WTC11 (cell line): Measurements from ENCODE around the gene USP8.

Experiments
- MXD4 ChIP-seq: fragments of 250-450 bp; sonication (Bioruptor Pico); IDR thresholded peaks from 2 replicates; pipeline ENCODE4 v1.8.0; 2021; ENCODE audit warnings: mild to moderate bottlenecking, moderate library complexity, borderline replicate concordance
- TF ChIP-seq, protein P1 (sequence below): sonication (generic); formaldehyde crosslinking; IDR thresholded peaks from 2 replicates; pipeline ENCODE4 v1.8.0; 2023; ENCODE audit warnings: mild to moderate bottlenecking, missing genetic modification reagents
- TF ChIP-seq, protein P2 (sequence below): fragments of 200-600 bp; IDR thresholded peaks from 2 replicates; pipeline ENCODE4 v1.8.0; 2022; ENCODE audit warnings: antibody characterized with exemption
- TF ChIP-seq, protein P3 (sequence below): sonication (generic); formaldehyde crosslinking; IDR thresholded peaks from 2 replicates; pipeline ENCODE4 v1.8.0; 2022; ENCODE audit warnings: mild to moderate bottlenecking, missing genetic modification reagents

DNA sequence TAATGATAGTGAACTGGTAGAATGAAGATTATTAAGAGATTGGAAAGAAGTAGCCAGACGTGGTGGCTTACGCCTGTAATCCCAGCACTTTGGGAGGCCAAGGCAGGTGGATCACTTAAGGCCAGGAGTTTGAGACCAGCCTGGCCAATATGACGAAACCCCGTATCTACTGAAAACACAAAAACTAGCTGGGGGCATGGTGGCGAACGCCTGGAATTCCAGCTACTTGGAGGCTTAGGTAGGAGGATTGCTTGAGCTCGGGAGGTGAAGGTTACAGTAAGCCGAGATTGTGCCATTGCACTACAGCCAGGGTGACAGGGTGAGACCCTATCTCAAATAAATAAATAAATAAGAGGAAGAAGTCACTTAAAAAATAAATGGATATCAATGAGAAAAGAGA, 14.0 kb downstream of the USP8 start:
- TF ChIP-seq, protein P1, sequence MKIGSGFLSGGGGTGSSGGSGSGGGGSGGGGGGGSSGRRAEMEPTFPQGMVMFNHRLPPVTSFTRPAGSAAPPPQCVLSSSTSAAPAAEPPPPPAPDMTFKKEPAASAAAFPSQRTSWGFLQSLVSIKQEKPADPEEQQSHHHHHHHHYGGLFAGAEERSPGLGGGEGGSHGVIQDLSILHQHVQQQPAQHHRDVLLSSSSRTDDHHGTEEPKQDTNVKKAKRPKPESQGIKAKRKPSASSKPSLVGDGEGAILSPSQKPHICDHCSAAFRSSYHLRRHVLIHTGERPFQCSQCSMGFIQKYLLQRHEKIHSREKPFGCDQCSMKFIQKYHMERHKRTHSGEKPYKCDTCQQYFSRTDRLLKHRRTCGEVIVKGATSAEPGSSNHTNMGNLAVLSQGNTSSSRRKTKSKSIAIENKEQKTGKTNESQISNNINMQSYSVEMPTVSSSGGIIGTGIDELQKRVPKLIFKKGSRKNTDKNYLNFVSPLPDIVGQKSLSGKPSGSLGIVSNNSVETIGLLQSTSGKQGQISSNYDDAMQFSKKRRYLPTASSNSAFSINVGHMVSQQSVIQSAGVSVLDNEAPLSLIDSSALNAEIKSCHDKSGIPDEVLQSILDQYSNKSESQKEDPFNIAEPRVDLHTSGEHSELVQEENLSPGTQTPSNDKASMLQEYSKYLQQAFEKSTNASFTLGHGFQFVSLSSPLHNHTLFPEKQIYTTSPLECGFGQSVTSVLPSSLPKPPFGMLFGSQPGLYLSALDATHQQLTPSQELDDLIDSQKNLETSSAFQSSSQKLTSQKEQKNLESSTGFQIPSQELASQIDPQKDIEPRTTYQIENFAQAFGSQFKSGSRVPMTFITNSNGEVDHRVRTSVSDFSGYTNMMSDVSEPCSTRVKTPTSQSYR (CRISPR knock-in tag), result no peak
- TF ChIP-seq, protein P2, sequence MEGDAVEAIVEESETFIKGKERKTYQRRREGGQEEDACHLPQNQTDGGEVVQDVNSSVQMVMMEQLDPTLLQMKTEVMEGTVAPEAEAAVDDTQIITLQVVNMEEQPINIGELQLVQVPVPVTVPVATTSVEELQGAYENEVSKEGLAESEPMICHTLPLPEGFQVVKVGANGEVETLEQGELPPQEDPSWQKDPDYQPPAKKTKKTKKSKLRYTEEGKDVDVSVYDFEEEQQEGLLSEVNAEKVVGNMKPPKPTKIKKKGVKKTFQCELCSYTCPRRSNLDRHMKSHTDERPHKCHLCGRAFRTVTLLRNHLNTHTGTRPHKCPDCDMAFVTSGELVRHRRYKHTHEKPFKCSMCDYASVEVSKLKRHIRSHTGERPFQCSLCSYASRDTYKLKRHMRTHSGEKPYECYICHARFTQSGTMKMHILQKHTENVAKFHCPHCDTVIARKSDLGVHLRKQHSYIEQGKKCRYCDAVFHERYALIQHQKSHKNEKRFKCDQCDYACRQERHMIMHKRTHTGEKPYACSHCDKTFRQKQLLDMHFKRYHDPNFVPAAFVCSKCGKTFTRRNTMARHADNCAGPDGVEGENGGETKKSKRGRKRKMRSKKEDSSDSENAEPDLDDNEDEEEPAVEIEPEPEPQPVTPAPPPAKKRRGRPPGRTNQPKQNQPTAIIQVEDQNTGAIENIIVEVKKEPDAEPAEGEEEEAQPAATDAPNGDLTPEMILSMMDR, result no peak
- TF ChIP-seq MXD4 (CRISPR knock-in tag), result no peak
- TF ChIP-seq, protein P3, sequence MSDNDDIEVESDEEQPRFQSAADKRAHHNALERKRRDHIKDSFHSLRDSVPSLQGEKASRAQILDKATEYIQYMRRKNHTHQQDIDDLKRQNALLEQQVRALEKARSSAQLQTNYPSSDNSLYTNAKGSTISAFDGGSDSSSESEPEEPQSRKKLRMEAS, result no peak
